Activated T-cell treated with anti-CD3 and anti-CD28 coated beads, Interleukin-2, amount 50 U/mL, for 4 hours (primary cell): ENCODE results near the gene ASB15. TPM values are rescaled to one million over a fixed set of nuclear protein-coding genes. Genes with fewer than 3 reads are reported as not detected.
"Not testable (repeated sequence)": the region's sequence is repeated elsewhere in the genome, so short reads cannot be mapped to it uniquely, and the experiment has no call there.

Source experiments
- ATAC-seq, 2 donors: fragments of 200-7000 bp; cut with Tn5 transposase; one replicate each; pipeline ENCODE4 v1.10.0; 2021
- DNase-seq: peaks from one replicate; pipeline ENCODE4 v3.0.0-alpha.2; 2020
- H3K27me3 Mint-ChIP-seq: one replicate; pipeline ENCODE4 v1.8.0; 2021; ENCODE audit warnings: low read depth, mixed read lengths
- H3K36me3 Mint-ChIP-seq: one replicate; pipeline ENCODE4 v1.8.0; 2022; ENCODE audit warnings: mixed read lengths; ENCODE audit not compliant: insufficient read depth
- H3K4me1 Mint-ChIP-seq: one replicate; pipeline ENCODE4 v1.8.0; 2021; ENCODE audit warnings: low read depth, mixed read lengths
- H3K4me3 Mint-ChIP-seq: one replicate; pipeline ENCODE4 v1.8.0; 2021; ENCODE audit warnings: mild to moderate bottlenecking, moderate library complexity, mixed read lengths
- H3K9me3 Mint-ChIP-seq: one replicate; pipeline ENCODE4 v1.8.0; 2021; ENCODE audit warnings: mixed read lengths
- total RNA-seq, 3 donors: library from RNA; stranded (reverse); gene quantifications; one replicate each; pipeline ENCODE4 v1.2.1, GENCODE V29; 2021

ASB15 gene
- total RNA-seq, 3 donors from 2014 or later, result not detected

DNA sequence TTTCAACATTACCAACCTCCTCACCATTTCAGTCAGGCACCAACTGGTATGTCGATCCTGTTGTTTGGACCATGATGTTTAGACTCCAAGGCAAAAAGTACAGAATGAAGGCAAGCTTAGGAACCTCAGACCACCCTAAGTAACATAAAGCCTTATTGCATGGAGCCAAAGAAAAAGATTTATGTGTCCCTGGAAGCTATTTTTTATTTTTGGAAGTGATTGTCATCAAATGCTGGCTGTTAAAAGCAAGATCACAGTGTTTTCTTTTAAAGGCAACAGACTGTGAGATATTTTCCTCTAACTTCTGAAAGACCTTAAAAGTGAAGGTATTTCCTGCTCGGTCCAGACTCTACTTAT, 8.2 kb downstream of the ASB15 start:
- H3K27me3 Mint-ChIP-seq, result peaks cover 6% of the 10 kb centered on the region
- H3K4me3 Mint-ChIP-seq, result no peak overlapping the region
- no peaks in the 10 kb centered on the region for H3K36me3 Mint-ChIP-seq
- no peak for ATAC-seq
- no peak for DNase-seq
- H3K4me1 Mint-ChIP-seq, result no peaks in the 10 kb centered on the region
- peaks cover 3% of the 10 kb centered on the region for H3K9me3 Mint-ChIP-seq

DNA sequence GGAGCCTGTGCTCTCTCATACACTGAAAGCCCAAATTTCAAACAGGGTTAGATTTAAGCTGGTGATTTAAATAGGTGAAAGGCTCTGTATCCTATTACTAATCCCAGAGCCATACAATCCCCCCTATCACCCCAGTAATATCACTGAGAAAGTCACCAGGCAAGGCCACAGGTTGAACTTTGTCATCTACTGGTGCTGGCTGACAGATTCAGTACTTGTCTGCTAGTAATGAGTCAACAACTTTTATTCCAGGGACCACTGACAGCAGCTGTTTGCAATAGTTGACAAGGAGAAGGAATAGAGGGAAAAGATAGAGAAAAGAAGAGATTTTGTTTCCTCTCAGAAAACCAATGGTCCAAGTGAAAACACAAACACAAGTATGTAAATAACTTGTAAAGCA, 10.4 kb downstream of the ASB15 start:
- Mint-ChIP-seq H3K9me3 (peaks cover 3% of the 10 kb centered on the region), H3K27me3 (peaks cover 6% of the 10 kb centered on the region), H3K4me3 (no peak overlapping the region), H3K4me1 (no peaks in the 10 kb centered on the region), H3K36me3 (no peaks in the 10 kb centered on the region)
- DNase-seq, result no peak
- no peak for ATAC-seq

DNA sequence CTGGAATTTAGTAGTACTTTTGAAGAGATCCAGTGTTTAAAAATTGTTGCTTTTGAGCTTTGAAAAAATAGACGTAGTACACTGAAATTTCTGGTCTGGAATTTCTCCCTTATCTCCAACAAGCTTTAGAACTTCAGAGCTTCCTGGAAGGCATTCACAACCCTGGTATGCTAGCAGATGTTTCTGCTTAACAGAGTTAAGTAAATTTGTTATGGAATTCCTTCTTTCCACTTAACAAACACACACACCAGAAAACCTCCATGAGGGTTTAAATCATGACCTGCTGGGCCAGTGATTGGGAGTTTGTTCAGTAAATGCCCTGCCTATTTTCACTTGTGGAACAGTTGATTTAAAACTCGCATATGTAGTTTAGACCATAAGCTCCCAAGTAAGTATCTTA, 13.7 kb downstream of the ASB15 start:
- no peaks in the 10 kb centered on the region for H3K36me3 Mint-ChIP-seq
- peaks cover 3% of the 10 kb centered on the region for H3K9me3 Mint-ChIP-seq
- no peaks in the 10 kb centered on the region for H3K4me1 Mint-ChIP-seq
- peaks cover 14% of the 10 kb centered on the region for H3K27me3 Mint-ChIP-seq
- no peak overlapping the region for H3K4me3 Mint-ChIP-seq
- no peak for DNase-seq
- ATAC-seq, result no peak

DNA sequence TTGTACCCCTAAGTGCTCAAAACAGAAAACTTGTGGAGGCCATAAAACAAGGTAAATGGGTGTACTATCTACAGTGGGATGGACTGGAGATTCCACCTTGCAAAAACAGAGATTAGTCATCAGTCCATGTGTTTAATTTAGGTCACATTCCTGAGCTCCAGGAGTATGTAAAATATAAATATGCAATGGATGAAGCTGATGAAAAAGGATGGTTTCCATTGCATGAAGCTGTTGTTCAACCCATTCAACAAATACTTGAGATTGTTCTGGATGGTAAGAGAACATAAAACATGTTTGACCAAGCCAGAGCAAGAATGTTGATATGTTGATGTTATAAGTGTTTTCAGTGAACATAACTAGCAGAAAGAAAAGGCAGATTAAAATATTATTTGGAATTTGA, 14.6 kb downstream of the ASB15 start:
- H3K36me3 Mint-ChIP-seq, result no peaks in the 10 kb centered on the region
- H3K4me3 Mint-ChIP-seq, result no peak overlapping the region

DNA sequence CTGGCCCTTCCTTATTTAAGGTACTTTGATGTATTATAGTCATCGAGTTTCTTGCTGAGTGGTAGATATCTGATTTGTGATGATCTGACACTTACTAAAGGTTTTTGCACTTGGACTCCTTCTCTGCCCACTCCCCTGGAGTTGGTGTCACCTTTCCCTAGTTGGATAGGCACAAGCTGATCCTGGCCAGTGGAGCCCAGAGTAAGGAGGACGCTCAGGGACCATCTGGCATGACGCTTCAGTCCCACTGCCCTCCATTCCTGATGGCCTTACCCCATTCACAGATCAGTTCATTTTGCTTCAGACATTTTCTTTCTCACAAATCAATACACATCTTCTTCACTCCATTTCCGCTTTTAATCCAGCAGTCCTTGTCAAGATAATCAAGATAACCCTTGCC, 20.1 kb downstream of the ASB15 start:
- no peak for DNase-seq
- Mint-ChIP-seq H3K36me3 (no peaks in the 10 kb centered on the region), H3K9me3 (no peaks in the 10 kb centered on the region), H3K4me1 (peaks cover 2% of the 10 kb centered on the region), H3K27me3 (peaks cover 7% of the 10 kb centered on the region), H3K4me3 (no peak overlapping the region)
- ATAC-seq, result no peak

More for the DNA sequence above, 14.6 kb downstream of the ASB15 start:
- Mint-ChIP-seq H3K4me1 (no peaks in the 10 kb centered on the region), H3K27me3 (peaks cover 14% of the 10 kb centered on the region), H3K9me3 (peaks cover 3% of the 10 kb centered on the region)
- ATAC-seq (no peak), DNase-seq (no peak)

DNA sequence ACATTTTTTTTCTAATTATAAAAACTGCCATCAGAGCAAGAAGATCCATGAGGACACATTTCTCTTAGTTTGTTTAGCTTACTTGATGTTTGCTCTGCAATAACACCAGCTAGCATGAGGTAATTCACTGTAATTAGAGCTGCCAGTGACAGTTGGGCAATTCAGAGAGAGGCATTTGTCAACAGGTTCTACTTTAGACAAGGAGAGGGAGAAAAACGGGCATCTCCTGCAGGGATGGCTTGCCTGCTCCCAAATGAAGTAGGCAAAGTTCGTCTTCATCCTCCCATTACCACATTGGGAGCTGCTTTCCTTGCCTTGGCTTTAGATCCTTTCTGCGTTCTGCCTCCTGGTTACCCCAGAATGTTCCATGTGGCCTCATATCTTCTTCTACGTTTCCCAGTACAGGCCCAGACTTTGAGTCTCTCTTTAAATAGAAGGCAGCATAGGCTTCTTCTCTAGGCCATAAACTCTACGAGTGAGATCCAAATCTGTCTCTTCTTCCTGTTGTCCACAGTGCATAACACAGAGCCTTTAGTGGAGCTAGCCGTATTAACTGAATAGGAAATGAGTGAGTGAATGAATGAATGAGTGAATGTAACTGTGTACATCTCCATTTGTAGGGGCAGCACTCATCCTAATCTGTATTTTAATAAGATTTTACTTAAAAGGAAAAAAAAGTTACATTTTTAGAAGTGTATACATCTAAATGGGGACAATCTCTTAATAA, 21.2 kb downstream of the ASB15 start:
- DNase-seq (no peak), ATAC-seq (no peak)
- peaks cover 2% of the 10 kb centered on the region for H3K4me1 Mint-ChIP-seq
- peaks cover 6% of the 10 kb centered on the region for H3K27me3 Mint-ChIP-seq
- no peak overlapping the region for H3K4me3 Mint-ChIP-seq
- H3K36me3 Mint-ChIP-seq, result no peaks in the 10 kb centered on the region
- no peaks in the 10 kb centered on the region for H3K9me3 Mint-ChIP-seq

DNA sequence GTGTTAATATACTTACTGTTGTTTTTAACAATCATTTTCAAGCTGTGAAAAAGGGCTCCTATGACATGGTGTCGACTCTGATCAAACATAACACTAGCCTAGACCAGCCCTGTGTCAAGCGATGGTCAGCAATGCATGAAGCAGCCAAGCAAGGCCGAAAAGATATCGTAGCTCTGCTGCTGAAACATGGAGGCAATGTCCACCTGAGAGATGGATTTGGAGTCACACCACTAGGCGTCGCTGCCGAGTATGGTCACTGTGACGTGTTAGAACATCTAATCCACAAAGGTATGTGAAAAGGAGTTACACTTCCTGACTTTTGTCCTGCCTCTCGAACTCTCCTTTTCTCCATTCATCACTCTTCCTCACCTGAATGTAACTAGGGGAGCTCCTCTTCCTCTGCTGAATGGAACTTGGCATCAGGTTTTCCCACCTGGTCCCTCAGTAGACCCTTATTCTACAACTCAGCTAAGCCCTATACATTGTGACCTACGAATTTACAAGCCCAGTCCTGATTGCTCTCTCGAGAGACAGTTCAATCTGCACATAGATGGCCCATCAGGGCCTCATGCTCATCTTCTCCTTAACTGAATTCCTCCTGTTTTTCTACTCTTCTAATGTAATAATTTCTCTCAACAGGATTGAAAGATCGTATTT, 23.0 kb downstream of the ASB15 start:
- H3K9me3 Mint-ChIP-seq, result no peaks in the 10 kb centered on the region
- no peak overlapping the region for H3K4me3 Mint-ChIP-seq
- H3K4me1 Mint-ChIP-seq, result peaks cover 2% of the 10 kb centered on the region
- H3K36me3 Mint-ChIP-seq, result no peaks in the 10 kb centered on the region
- peaks cover 5% of the 10 kb centered on the region for H3K27me3 Mint-ChIP-seq
- ATAC-seq, result peak in 1 of 2 donors; percentile 32
- DNase-seq, result peak; percentile 50

DNA sequence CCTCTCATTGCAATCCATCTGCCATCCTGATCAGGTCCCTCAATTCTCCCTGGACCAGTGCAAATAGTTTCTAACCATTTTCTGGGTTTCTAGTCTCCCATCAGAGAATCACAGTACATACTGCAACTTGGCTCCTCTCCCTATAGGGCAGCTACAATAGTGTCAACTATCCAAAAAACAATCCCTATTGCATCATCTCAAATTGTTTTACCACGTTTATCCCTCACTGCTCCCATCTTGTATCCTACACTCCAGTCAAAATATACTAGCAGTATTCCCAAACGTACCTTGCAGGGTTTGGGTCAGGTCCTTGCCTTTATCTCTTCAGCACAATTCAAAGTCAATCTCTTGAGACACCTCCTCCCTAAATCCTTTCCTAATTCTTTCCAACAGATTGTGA, 23.6 kb downstream of the ASB15 start:
- Mint-ChIP-seq H3K36me3 (no peaks in the 10 kb centered on the region), H3K27me3 (peaks cover 5% of the 10 kb centered on the region), H3K9me3 (no peaks in the 10 kb centered on the region), H3K4me3 (no peak overlapping the region), H3K4me1 (peaks cover 2% of the 10 kb centered on the region)
- no peak for ATAC-seq
- DNase-seq, result no peak

DNA sequence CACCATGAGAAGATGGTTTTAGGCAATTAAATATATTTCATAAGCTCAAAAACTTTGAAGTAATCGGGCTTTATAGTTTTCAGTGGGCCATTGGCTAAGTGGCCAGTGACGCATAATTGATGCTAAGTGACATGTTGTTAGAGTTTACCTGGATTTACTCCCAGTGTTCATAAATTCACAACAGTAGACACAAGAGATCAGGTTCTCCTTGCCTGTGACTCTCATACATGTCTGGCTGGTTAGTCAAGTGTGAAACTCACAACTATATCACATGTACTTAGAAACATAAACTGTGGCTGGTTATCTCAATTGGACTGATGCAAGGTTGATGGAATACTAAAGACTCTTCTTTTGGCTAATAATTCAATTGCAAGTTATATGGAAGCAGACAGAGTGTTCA, 26.2 kb downstream of the ASB15 start:
- Mint-ChIP-seq H3K4me1 (peaks cover 2% of the 10 kb centered on the region), H3K4me3 (no peak overlapping the region), H3K9me3 (no peaks in the 10 kb centered on the region), H3K36me3 (no peaks in the 10 kb centered on the region), H3K27me3 (peaks cover 5% of the 10 kb centered on the region)
- no peak for ATAC-seq
- DNase-seq, result no peak

DNA sequence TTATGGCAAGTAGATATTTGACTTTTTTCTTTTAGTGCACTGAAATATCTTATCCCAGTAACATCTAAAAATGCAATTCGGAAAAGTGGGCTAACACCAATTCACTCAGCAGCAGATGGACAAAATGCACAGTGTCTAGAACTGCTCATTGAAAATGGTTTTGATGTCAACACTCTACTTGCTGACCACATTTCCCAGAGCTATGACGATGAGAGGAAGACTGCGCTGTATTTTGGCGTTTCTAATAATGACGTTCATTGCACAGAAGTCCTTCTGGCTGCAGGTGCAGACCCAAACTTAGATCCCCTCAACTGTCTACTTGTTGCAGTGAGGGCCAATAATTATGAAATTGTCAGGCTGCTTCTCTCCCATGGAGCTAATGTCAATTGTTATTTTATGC, 27.2 kb downstream of the ASB15 start:
- Mint-ChIP-seq H3K36me3 (no peaks in the 10 kb centered on the region), H3K4me1 (peaks cover 2% of the 10 kb centered on the region), H3K4me3 (no peak overlapping the region), H3K9me3 (no peaks in the 10 kb centered on the region), H3K27me3 (peaks cover 5% of the 10 kb centered on the region)
- DNase-seq, result no peak
- no peak for ATAC-seq

DNA sequence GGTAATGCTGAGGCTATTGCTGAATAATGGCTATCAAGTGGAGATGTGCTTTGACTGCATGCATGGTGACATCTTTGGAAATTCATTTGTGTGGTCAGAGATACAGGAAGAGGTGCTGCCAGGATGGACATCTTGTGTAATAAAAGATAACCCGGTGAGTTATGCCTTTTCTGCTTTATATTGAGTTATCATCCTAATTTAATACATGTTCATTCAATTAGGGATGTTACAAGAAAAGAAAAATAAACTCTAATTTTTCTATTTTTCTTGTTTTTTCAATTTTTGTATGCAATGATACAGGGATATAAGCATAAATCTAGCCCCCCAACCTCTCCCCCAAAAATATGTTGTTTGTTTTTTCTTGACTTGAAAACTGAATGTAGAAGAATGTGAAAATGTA, 27.7 kb downstream of the ASB15 start:
- ATAC-seq, result no peak
- no peaks in the 10 kb centered on the region for H3K9me3 Mint-ChIP-seq
- peaks cover 5% of the 10 kb centered on the region for H3K27me3 Mint-ChIP-seq
- no peak overlapping the region for H3K4me3 Mint-ChIP-seq
- no peak for DNase-seq
- H3K36me3 Mint-ChIP-seq, result no peaks in the 10 kb centered on the region
- H3K4me1 Mint-ChIP-seq, result peaks cover 2% of the 10 kb centered on the region

DNA sequence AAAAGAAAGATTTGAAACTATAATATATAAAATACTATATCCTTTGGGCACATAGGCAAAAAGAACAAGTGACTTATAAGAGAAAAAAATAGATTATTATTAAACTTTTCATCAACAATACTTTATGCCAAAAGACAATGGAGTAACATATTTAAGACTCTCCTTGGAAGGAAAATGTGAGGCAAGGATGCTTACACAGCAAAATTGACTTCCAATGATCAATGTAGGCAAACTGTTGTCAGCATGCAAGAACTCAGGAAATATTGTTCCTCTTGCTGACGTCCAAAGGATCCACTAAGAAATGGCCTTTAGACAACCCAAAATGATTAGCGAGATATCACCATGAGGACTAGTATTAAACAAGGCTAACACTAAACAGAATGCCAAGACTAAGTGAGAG, 31.2 kb downstream of the ASB15 start:
- no peak for DNase-seq
- ATAC-seq, result no peak
- no peak overlapping the region for H3K4me3 Mint-ChIP-seq
- no peaks in the 10 kb centered on the region for H3K9me3 Mint-ChIP-seq
- no peaks in the 10 kb centered on the region for H3K36me3 Mint-ChIP-seq
- H3K4me1 Mint-ChIP-seq, result no peaks in the 10 kb centered on the region
- H3K27me3 Mint-ChIP-seq, result peaks cover 15% of the 10 kb centered on the region

DNA sequence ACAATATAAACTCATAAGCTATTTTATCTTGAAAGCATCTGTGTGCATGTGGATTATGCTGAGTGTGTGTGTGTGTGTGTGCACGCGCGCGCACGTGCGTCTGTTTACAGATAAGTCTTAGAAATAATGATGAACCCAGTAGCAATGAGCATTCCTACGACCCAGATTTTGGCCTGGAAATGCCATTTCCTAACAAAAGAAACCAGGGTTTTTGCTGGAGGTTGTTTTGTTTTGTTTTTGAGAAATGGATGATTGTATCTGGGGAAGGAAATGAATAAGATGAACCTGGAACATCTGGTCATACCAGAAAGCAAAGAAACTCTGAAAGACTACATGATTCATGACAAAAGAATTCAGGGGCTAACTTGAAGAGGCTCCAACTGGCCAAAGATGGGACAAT, 31.9 kb downstream of the ASB15 start:
- peaks cover 17% of the 10 kb centered on the region for H3K27me3 Mint-ChIP-seq
- no peaks in the 10 kb centered on the region for H3K4me1 Mint-ChIP-seq
- ATAC-seq (no peak), DNase-seq (no peak)
- no peaks in the 10 kb centered on the region for H3K9me3 Mint-ChIP-seq
- no peaks in the 10 kb centered on the region for H3K36me3 Mint-ChIP-seq
- H3K4me3 Mint-ChIP-seq, result no peak overlapping the region

DNA sequence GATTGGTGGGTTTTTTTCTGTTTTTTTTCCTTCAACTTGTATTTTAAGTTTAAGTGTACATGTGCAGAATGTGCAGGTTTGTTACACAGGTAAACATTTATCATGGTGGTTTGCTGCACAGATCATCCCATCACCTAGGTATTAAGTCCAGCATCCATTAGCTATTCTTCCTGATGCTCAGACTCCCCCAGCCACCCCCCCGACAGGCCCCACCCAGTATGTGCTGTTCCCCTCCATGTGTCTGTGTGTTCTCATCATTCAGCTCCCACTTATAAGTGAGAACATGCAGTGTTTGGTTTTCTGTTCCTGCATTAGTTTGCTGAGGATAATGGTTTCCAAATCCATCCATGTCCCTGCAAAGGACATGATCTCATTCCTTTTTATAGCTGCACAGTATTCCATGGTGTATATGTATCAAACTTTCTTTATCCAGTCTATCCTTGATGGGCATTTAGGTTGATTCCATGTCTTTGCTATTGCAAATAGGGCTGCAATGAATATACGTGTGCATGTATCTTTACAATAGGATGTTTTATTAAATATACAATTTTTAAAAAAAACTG, 32.5 kb downstream of the ASB15 start:
- H3K4me3 Mint-ChIP-seq, H3K36me3 Mint-ChIP-seq, H3K4me1 Mint-ChIP-seq, DNase-seq, H3K9me3 Mint-ChIP-seq, ATAC-seq: not testable (repeated sequence)
- H3K27me3 Mint-ChIP-seq, result peaks cover 17% of the 10 kb centered on the region
